ENCODE results near the gene CYSTM1. TPM values are rescaled to one million over a fixed set of nuclear protein-coding genes. Genes with fewer than 3 reads are reported as not detected.

The CYSTM1 gene
- total and polyA plus RNA-seq, 7 donors, result 193 to 601 (median 297) TPM

GRCh38 chr5:140178086-140178410 lies 3.1 kb downstream of the CYSTM1 start:
- no peak for TF ChIP-seq CTCF (IDR thresholded peaks at IDR 0.05)
- no peak for ATAC-seq
- intact Hi-C loops (cut with DNase I), result loop anchor here in 1 of 2 donors (5.0 kb wide), 1 partner anchor 169 kb away; the partner anchor contains the start of gene HBEGF
- Histone ChIP-seq H3K4me1 (peaks cover 68% of the 10 kb centered on the region), H3K27ac (peak overlapping the region; percentile 100), H3K9me3 (no peaks in the 10 kb centered on the region), H3K27me3 (ENCODE audit: insufficient read depth in 3 of 3, low read length in 2 of 3) (no peaks in the 10 kb centered on the region), H3K36me3 (ENCODE audit: insufficient read depth in 1 of 2, low read depth in 1 of 2) (no peaks in the 10 kb centered on the region), H3K4me3 (peak overlapping the region; percentile 95)
- WGBS, 3 donors, result 19 to 23% (median 19%) methylated on average over 1 of the region's 1 CpG
- no peak for DNase-seq

- Histone ChIP-seq H3K4me1 (peaks cover 73% of the 10 kb centered on the region), H3K4me3 (peak overlapping the region; percentile 95), H3K27ac (peak overlapping the region; percentile 100), H3K36me3 (ENCODE audit: insufficient read depth in 1 of 2, low read depth in 1 of 2) (no peaks in the 10 kb centered on the region), H3K9me3 (no peaks in the 10 kb centered on the region), H3K27me3 (ENCODE audit: insufficient read depth in 3 of 3, low read length in 2 of 3) (no peaks in the 10 kb centered on the region)
- intact Hi-C loops (cut with DNase I), result loop anchor here in 1 of 2 donors (5.0 kb wide), 1 partner anchor 169 kb away; the partner anchor contains the start of gene HBEGF
- TF ChIP-seq CTCF (IDR thresholded peaks at IDR 0.05), result no peak
- WGBS, 3 donors, result 51 to 63% (median 55%) methylated on average over 6 of the region's 6 CpGs
- ATAC-seq, result no peak
- no peak for DNase-seq
Measured at GRCh38 chr5:140178482-140179116, 3.6 kb downstream of the CYSTM1 start.

- DNase-seq (no peak), ATAC-seq (no peak)
- no peak for TF ChIP-seq CTCF (IDR thresholded peaks at IDR 0.05)
- WGBS, 3 donors, result 44 to 54% (median 52%) methylated on average over 5 of the region's 5 CpGs
- H3K9me3 ChIP-seq, result no peaks in the 10 kb centered on the region
- intact Hi-C loops (cut with DNase I), result loop anchor here in 1 of 2 donors (5.0 kb wide), 1 partner anchor 36 kb away; no protein-coding TSS in a partner anchor
- H3K36me3 ChIP-seq (ENCODE audit: insufficient read depth in 1 of 2, low read depth in 1 of 2), result no peaks in the 10 kb centered on the region
- peak overlapping the region; percentile 24 for H3K4me3 ChIP-seq
- H3K27me3 ChIP-seq (ENCODE audit: insufficient read depth in 3 of 3, low read length in 2 of 3), result no peaks in the 10 kb centered on the region
- H3K27ac ChIP-seq, result peak overlapping the region; percentile 100
- peaks cover 86% of the 10 kb centered on the region for H3K4me1 ChIP-seq
Measured at GRCh38 chr5:140181002-140181483, 6.1 kb downstream of the CYSTM1 start.

- Histone ChIP-seq H3K4me1 (peaks cover 86% of the 10 kb centered on the region), H3K27ac (peak overlapping the region; percentile 100)
- WGBS, 3 donors, result 85 to 88% (median 86%) methylated on average over 3 of the region's 3 CpGs
Measured at GRCh38 chr5:140181525-140181924, 6.5 kb downstream of the CYSTM1 start.

More at GRCh38 chr5:140181525-140181924, 6.5 kb downstream of the CYSTM1 start:
- no peaks in the 10 kb centered on the region for H3K9me3 ChIP-seq
- H3K4me3 ChIP-seq, result no peak overlapping the region
- intact Hi-C loops (cut with DNase I), result loop anchor here in 1 of 2 donors (5.0 kb wide), 1 partner anchor 36 kb away; no protein-coding TSS in a partner anchor
- no peaks in the 10 kb centered on the region for H3K27me3 ChIP-seq (ENCODE audit: insufficient read depth in 3 of 3, low read length in 2 of 3)
- DNase-seq (no peak), ATAC-seq (no peak)
- no peak for TF ChIP-seq CTCF (IDR thresholded peaks at IDR 0.05)
- no peaks in the 10 kb centered on the region for H3K36me3 ChIP-seq (ENCODE audit: insufficient read depth in 1 of 2, low read depth in 1 of 2)
